HepG2 (cell line): ENCODE data around the gene TCN1. TPM values are rescaled to one million over a fixed set of nuclear protein-coding genes. Genes with fewer than 3 reads are reported as not detected.
"Not testable (repeated sequence)": the region's sequence is repeated elsewhere in the genome, so short reads cannot be mapped to it uniquely, and the experiment has no call there.

Experiments
- ATAC-seq: fragments of 200-7000 bp; cut with Tn5 transposase; 3 replicates; pipeline ENCODE4 v1.9.1; 2020; ENCODE audit warnings: mild to moderate bottlenecking, moderate library complexity
- BruUV-seq: library from RNA; stranded (reverse); fragments of 400-500 nt; replicated peaks from 2 replicates; lab custom pipeline; 2021; lab: Mats Ljungman, UMichigan
- CTCF ChIA-PET: fragments of 300-600 bp; formaldehyde crosslinking; extraction: SDS; loops from one replicate; lab custom pipeline; 2021; ENCODE audit warnings: low total read pairs, inconsistent platforms, low intra/inter-chr PET ratio; lab: Yijun Ruan, JAX
- POLR2A ChIA-PET: fragments of 350-600 bp; sonication (Branson Sonifier 250); formaldehyde crosslinking; loops from one replicate; lab custom pipeline; 2020; ENCODE audit warnings: antibody characterized with exemption, inconsistent platforms; lab: Yijun Ruan, JAX
- DNase-seq: peaks from one replicate; pipeline ENCODE4 v3.0.0-alpha.2; 2015; ENCODE audit warnings: low spot score
- FAIRE-seq: peaks from 3 replicates; lab custom pipeline; 2011; peaks lifted over from hg19 to GRCh38; lab: Jason Lieb, UNC
- H2AFZ ChIP-seq: one replicate; pipeline ENCODE4 v1.6.1; 2011; ENCODE audit warnings: low read length, inconsistent platforms
- H3K27ac ChIP-seq: fragments of 300-600 bp; 3 replicates; pipeline ENCODE4 v1.8.0; 2011; ENCODE audit warnings: mixed run types, mild to moderate bottlenecking, mixed read lengths, low read length, inconsistent platforms; ENCODE audit not compliant: insufficient read depth; ENCODE audit errors: extremely low read length
- H3K27me3 ChIP-seq, 2 experiments: fragments of 200-600 bp in 1 of 2; 2 replicates in 1 of 2; 3 replicates in 1 of 2; pipeline versions ENCODE4 v1.6.0 to v1.8.0; 2011; ENCODE audit warnings: low read length in 2 of 2, mild to moderate bottlenecking in 2 of 2, moderate library complexity in 2 of 2, inconsistent platforms in 1 of 2; ENCODE audit not compliant: insufficient read depth in 2 of 2, control insufficient read depth in 1 of 2
- H3K36me3 ChIP-seq, 2 experiments: fragments of 200-600 bp in 1 of 2; replicated peaks in 1 of 2; 2 replicates in 1 of 2; 3 replicates in 1 of 2; pipeline versions ENCODE4 v1.5.1 to v1.8.0; 2011; ENCODE audit warnings: low read length in 2 of 2, inconsistent platforms in 1 of 2; ENCODE audit not compliant: insufficient read depth in 2 of 2, control insufficient read depth in 1 of 2
- H3K4me1 ChIP-seq: 2 replicates; pipeline ENCODE4 v1.5.1; 2012; ENCODE audit warnings: low read length, inconsistent platforms; ENCODE audit not compliant: insufficient read depth
- H3K4me2 ChIP-seq: 2 replicates; pipeline ENCODE4 v1.6.0; 2011; ENCODE audit warnings: low read depth, low read length, inconsistent platforms
- H3K4me3 ChIP-seq, 3 experiments: fragments of 200-600 bp in 1 of 3; sonication (generic), shearing (Covaris generic) in 1 of 3; replicated peaks in 1 of 3; 2 replicates each; pipeline ENCODE4 v1.5.1; 2011 to 2016; ENCODE audit warnings: low read length in 3 of 3, inconsistent platforms in 2 of 3, low read depth in 2 of 3, mild to moderate bottlenecking in 2 of 3, control low read depth in 1 of 3, mixed read lengths in 1 of 3; ENCODE audit not compliant: insufficient read depth in 1 of 3
- H3K79me2 ChIP-seq: one replicate; pipeline ENCODE4 v1.6.1; 2011; ENCODE audit warnings: low read length, inconsistent platforms; ENCODE audit not compliant: insufficient read depth
- H3K9ac ChIP-seq: 2 replicates; pipeline ENCODE4 v1.6.0; 2011; ENCODE audit warnings: mild to moderate bottlenecking, low read depth, low read length, inconsistent platforms; ENCODE audit not compliant: insufficient read depth
- H3K9me3 ChIP-seq: 2 replicates; pipeline ENCODE4 v1.5.1; 2012; ENCODE audit warnings: mild to moderate bottlenecking, low read length
- H4K20me1 ChIP-seq: 2 replicates; pipeline ENCODE4 v1.6.0; 2011; ENCODE audit warnings: inconsistent platforms, mild to moderate bottlenecking, low read length, moderate library complexity; ENCODE audit not compliant: insufficient read depth
- HBP1 ChIP-seq: IDR thresholded peaks from 2 replicates; pipeline ENCODE4 v1.6.1; 2016; ENCODE audit warnings: low read depth, control low read depth
- RARA ChIP-seq: IDR thresholded peaks from 2 replicates; pipeline ENCODE4 v1.6.1; 2016; ENCODE audit warnings: missing genetic modification reagents, missing compliant biosample characterization
- SNAPC2 ChIP-seq: sonication (generic); formaldehyde crosslinking; IDR thresholded peaks from 2 replicates; pipeline ENCODE4 v1.8.1; 2022; ENCODE audit warnings: mild to moderate bottlenecking, missing genetic modification reagents
- SYNCRIP ChIP-seq: fragments of 200-400 bp; formaldehyde crosslinking; IDR thresholded peaks from 2 replicates; pipeline ENCODE4 v1.6.1; 2018; ENCODE audit warnings: mild to moderate bottlenecking, low read depth, low read length; ENCODE audit not compliant: insufficient read depth
- TAF15 ChIP-seq: fragments of 200-400 bp; formaldehyde crosslinking; IDR thresholded peaks from one replicate; pipeline ENCODE4 v1.6.1; 2018; ENCODE audit warnings: mild to moderate bottlenecking, low read depth, low read length; ENCODE audit not compliant: poor library complexity, severe bottlenecking
- TFDP1 ChIP-seq: IDR thresholded peaks from 2 replicates; pipeline ENCODE4 v1.6.1; 2016; ENCODE audit warnings: missing compliant biosample characterization, missing genetic modification reagents, borderline replicate concordance
- ZNF264 ChIP-seq: sonication (generic); formaldehyde crosslinking; IDR thresholded peaks from 2 replicates; pipeline ENCODE4 v1.4.0; 2020; ENCODE audit warnings: missing genetic modification reagents
- ZNF432 ChIP-seq: sonication (generic); formaldehyde crosslinking; IDR thresholded peaks from 2 replicates; pipeline ENCODE4 v1.5.0; 2020; ENCODE audit warnings: missing genetic modification reagents, mild to moderate bottlenecking, borderline replicate concordance
- ZNF44 ChIP-seq: sonication (generic); formaldehyde crosslinking; IDR thresholded peaks from 2 replicates; pipeline ENCODE4 v1.5.1; 2020; ENCODE audit warnings: mild to moderate bottlenecking, missing genetic modification reagents
- ZNF784 ChIP-seq: sonication (generic); formaldehyde crosslinking; IDR thresholded peaks from 2 replicates; pipeline ENCODE4 v1.5.1; 2020; ENCODE audit warnings: missing genetic modification reagents, mild to moderate bottlenecking, borderline replicate concordance
- WGBS: methylation state at CpG from one replicate; pipeline ENCODE4 v1.1.6; 2017; ENCODE audit warnings: low lambda C conversion rate; 5-methylcytosine and 5-hydroxymethylcytosine counted together
- in situ Hi-C: cut with HindIII; loops from 2 replicates; pipeline ENCODE4 v1.10.0; 2017; ENCODE audit warnings: low pct_unique_long_range_greater_than_20kb; ENCODE audit not compliant: extremely low pct_ligation_motif_present
- intact Hi-C: fragments of 100-400 bp; cut with micrococcal nuclease; formaldehyde crosslinking; loops from one replicate; pipeline ENCODE4 v1.10.0; 2022; ENCODE audit not compliant: unreplicated experiment
- polyA plus RNA-seq, 8 experiments: library from polyadenylated mRNA; depleted of rRNA in 3 of 8; stranded (reverse) in 7 of 8; unstranded in 1 of 8; fragments of >200 nt; fragmentation: Illumina TruSeq in 4 of 8; extraction: Trizol in 4 of 8; gene quantifications; 2 replicates each; pipeline versions ENCODE4 v1.2.1 to v1.2.3, GENCODE V29; 2011 to 2016; ENCODE audit warnings: low read depth in 4 of 8, missing spikeins in 1 of 8, mixed read lengths in 1 of 8; ENCODE audit not compliant: insufficient read depth in 1 of 8
- total RNA-seq, 5 experiments: library from RNA; depleted of rRNA; stranded (reverse); fragments of >200 nt; fragmentation: Illumina TruSeq; extraction: Trizol; gene quantifications; 2 replicates each; pipeline ENCODE4 v1.2.3, GENCODE V29; 2016; ENCODE audit warnings: low read depth in 1 of 5

TCN1 gene
- total and polyA plus RNA-seq, 2 of the 13 experiments (the other 11 are each of a cell fraction or from before 2014, with no cell fraction given): not detected

- intact Hi-C loops, H3K36me3 ChIP-seq, H3K4me2 ChIP-seq, H3K4me3 ChIP-seq, FAIRE-seq, H3K27ac ChIP-seq, BruUV-seq, POLR2A ChIA-PET, H3K4me1 ChIP-seq, H3K9ac ChIP-seq, CTCF ChIA-PET, H3K79me2 ChIP-seq, H2AFZ ChIP-seq, H3K9me3 ChIP-seq, ATAC-seq, H3K27me3 ChIP-seq, in situ Hi-C loops, H4K20me1 ChIP-seq, DNase-seq: not testable (repeated sequence)
- 7% methylated on average over 1 of the region's 1 CpG for WGBS
These were observed 49.9 kb downstream of the TCN1 start for GRCh38 chr11:59816434-59816833.

DNA sequence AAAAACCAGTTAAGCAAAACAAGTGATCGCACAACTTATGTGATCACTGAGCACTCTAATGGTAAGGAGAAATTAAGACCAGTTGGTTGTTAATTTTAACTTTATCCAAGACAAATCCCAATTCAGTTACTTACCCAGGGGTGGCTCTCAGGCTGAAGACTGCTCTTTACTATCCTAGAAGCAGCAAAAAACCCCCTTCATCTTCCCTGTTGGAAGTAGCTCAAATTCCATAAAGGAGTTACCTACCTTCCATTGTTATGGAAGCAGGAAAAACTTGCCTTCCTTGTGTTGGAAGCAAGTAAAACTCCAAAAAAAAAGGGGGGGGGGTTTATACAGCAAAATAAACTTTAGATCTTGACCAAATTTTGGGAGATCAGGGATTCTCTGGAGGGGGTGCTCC, 50.5 kb downstream of the TCN1 start:
- no peak overlapping the region for H3K9ac ChIP-seq
- H3K79me2 ChIP-seq: no peaks in the 10 kb centered on the region
- peaks cover 15% of the 10 kb centered on the region for H3K4me1 ChIP-seq
- intact Hi-C loops (no loop called here), in situ Hi-C loops (no loop called here)
- H3K4me2 ChIP-seq: no peak overlapping the region
- WGBS: 90% methylated on average over 1 of the region's 1 CpG
- H3K27me3 ChIP-seq: no peaks in the 10 kb centered on the region
- no peak overlapping the region for H3K27ac ChIP-seq
- FAIRE-seq: no peak
- H2AFZ ChIP-seq: no peak overlapping the region
- no peaks in the 10 kb centered on the region for H3K9me3 ChIP-seq
- ChIA-PET POLR2A (no interaction called here), CTCF (no interaction called here)
- no peak for ATAC-seq
- H4K20me1 ChIP-seq: no peaks in the 10 kb centered on the region
- H3K36me3 ChIP-seq: no peaks in the 10 kb centered on the region
- TF ChIP-seq SYNCRIP (no peak), ZNF432 (CRISPR knock-in tag) (no peak), ZNF784 (CRISPR knock-in tag) (no peak), SNAPC2 (CRISPR knock-in tag) (no peak), RARA (no peak), ZNF44 (CRISPR knock-in tag) (no peak), HBP1 (no peak), TFDP1 (CRISPR knock-in tag) (no peak), TAF15 (no peak), ZNF264 (CRISPR knock-in tag) (no peak)
- no peak for DNase-seq
- H3K4me3 ChIP-seq: no peak overlapping the region
- BruUV-seq: no TSS peak
